HepG2 (cell line): Measurements from ENCODE around the gene FARSB. TPM values are rescaled to one million over a fixed set of nuclear protein-coding genes. Genes with fewer than 3 reads are reported as not detected.
A peak's percentile ranks its signal among the peaks of the same experiment; 100 is the strongest.

Experiments used
- AHR ChIP-seq: IDR thresholded peaks from 2 replicates; pipeline ENCODE4 v1.6.1; 2018; ENCODE audit warnings: missing genetic modification reagents, missing compliant biosample characterization
- DR1 ChIP-seq: sonication (generic); formaldehyde crosslinking; IDR thresholded peaks from 2 replicates; pipeline ENCODE4 v1.8.0; 2021; ENCODE audit warnings: mild to moderate bottlenecking, missing genetic modification reagents, inconsistent platforms
- ELF3 ChIP-seq: IDR thresholded peaks from 2 replicates; pipeline ENCODE4 v1.6.1; 2016; ENCODE audit warnings: missing genetic modification reagents, missing compliant biosample characterization
- GABPA ChIP-seq, 2 experiments: IDR thresholded peaks; 2 replicates each; pipeline ENCODE4 v1.6.1; 2011 to 2016; ENCODE audit warnings: low read depth in 2 of 2, low read length in 1 of 2, missing biosample characterization in 1 of 2, missing genetic modification characterization in 1 of 2
- PAF1 ChIP-seq: IDR thresholded peaks from 2 replicates; pipeline ENCODE4 v1.6.1; 2016; ENCODE audit warnings: missing genetic modification reagents, missing compliant biosample characterization
- PCBP1 ChIP-seq: fragments of 200-400 bp; formaldehyde crosslinking; IDR thresholded peaks from 2 replicates; pipeline ENCODE4 v1.6.1; 2017; ENCODE audit warnings: mild to moderate bottlenecking, low read depth, low read length, borderline replicate concordance
- PRMT3 ChIP-seq: sonication (generic); formaldehyde crosslinking; IDR thresholded peaks from 2 replicates; pipeline ENCODE4 v1.8.1; 2022; ENCODE audit warnings: low read depth, mild to moderate bottlenecking, moderate library complexity, missing genetic modification reagents, borderline replicate concordance
- RAD51 ChIP-seq: fragments of 450-650 bp; IDR thresholded peaks from 2 replicates; pipeline ENCODE4 v1.6.1; 2016; ENCODE audit warnings: borderline replicate concordance
- RBFOX2 ChIP-seq: fragments of 200-400 bp; formaldehyde crosslinking; IDR thresholded peaks from 2 replicates; pipeline ENCODE4 v1.6.1; 2017; ENCODE audit warnings: low read depth, mild to moderate bottlenecking, low read length
- RBM22 ChIP-seq: fragments of 200-400 bp; formaldehyde crosslinking; optimal IDR thresholded peaks from 2 replicates; pipeline ENCODE3; 2017; ENCODE audit warnings: mild to moderate bottlenecking, low read length, moderate library complexity
- SMAD1 ChIP-seq: sonication (generic); formaldehyde crosslinking; IDR thresholded peaks from 2 replicates; pipeline ENCODE4 v1.4.0; 2020; ENCODE audit warnings: missing genetic modification reagents, low read depth, mild to moderate bottlenecking, borderline replicate concordance
- SRY ChIP-seq: sonication (generic); formaldehyde crosslinking; IDR thresholded peaks from 2 replicates; pipeline ENCODE4 v1.8.0; 2022; ENCODE audit warnings: mild to moderate bottlenecking, missing genetic modification reagents
- TMF1 ChIP-seq: sonication (generic); formaldehyde crosslinking; IDR thresholded peaks from 2 replicates; pipeline ENCODE4 v1.8.1; 2022; ENCODE audit warnings: low read depth, missing genetic modification reagents
- TSC22D2 ChIP-seq: sonication (generic); formaldehyde crosslinking; IDR thresholded peaks from 2 replicates; pipeline ENCODE4 v1.5.1; 2020; ENCODE audit warnings: missing genetic modification reagents, mild to moderate bottlenecking, borderline replicate concordance
- ZIK1 ChIP-seq: sonication (generic); formaldehyde crosslinking; IDR thresholded peaks from 2 replicates; pipeline ENCODE4 v1.5.0; 2020; ENCODE audit warnings: mild to moderate bottlenecking, low read depth, missing genetic modification reagents, borderline replicate concordance
- ZNF17 ChIP-seq: sonication (generic); formaldehyde crosslinking; IDR thresholded peaks from 2 replicates; pipeline ENCODE4 v1.5.0; 2020; ENCODE audit warnings: mild to moderate bottlenecking, missing genetic modification reagents
- ZNF260 ChIP-seq: sonication (generic); formaldehyde crosslinking; IDR thresholded peaks from 2 replicates; pipeline ENCODE4 v1.4.0; 2020; ENCODE audit warnings: missing genetic modification reagents, low read depth, mild to moderate bottlenecking, borderline replicate concordance
- ZNF329 ChIP-seq: sonication (generic); formaldehyde crosslinking; IDR thresholded peaks from 2 replicates; pipeline ENCODE4 v1.9.0; 2021; ENCODE audit warnings: low read depth, mild to moderate bottlenecking, missing genetic modification reagents
- ZNF34 ChIP-seq: sonication (generic); formaldehyde crosslinking; IDR thresholded peaks from 2 replicates; pipeline ENCODE4 v1.4.0; 2020; ENCODE audit warnings: mild to moderate bottlenecking, missing genetic modification reagents, borderline replicate concordance
- ZNF629 ChIP-seq: sonication (generic); formaldehyde crosslinking; conservative IDR thresholded peaks from 2 replicates; pipeline ENCODE4 v1.5.0; 2020; ENCODE audit warnings: missing genetic modification reagents
- ZNF724P ChIP-seq: sonication (generic); formaldehyde crosslinking; IDR thresholded peaks from 2 replicates; pipeline ENCODE4 v1.8.0; 2022; ENCODE audit warnings: missing genetic modification reagents, borderline replicate concordance
- ZNF746 ChIP-seq: sonication (generic); formaldehyde crosslinking; IDR thresholded peaks from 2 replicates; pipeline ENCODE4 v1.8.0; 2022; ENCODE audit warnings: mild to moderate bottlenecking, missing genetic modification reagents
- ZZZ3 ChIP-seq: sonication (generic); formaldehyde crosslinking; IDR thresholded peaks from 2 replicates; pipeline ENCODE4 v1.4.0; 2020; ENCODE audit warnings: missing genetic modification reagents, mild to moderate bottlenecking, borderline replicate concordance
- polyA plus RNA-seq, 8 experiments: library from polyadenylated mRNA; depleted of rRNA in 3 of 8; stranded (reverse) in 7 of 8; unstranded in 1 of 8; fragments of >200 nt; fragmentation: Illumina TruSeq in 4 of 8; extraction: Trizol in 4 of 8; gene quantifications; 2 replicates each; pipeline versions ENCODE4 v1.2.1 to v1.2.3, GENCODE V29; 2011 to 2016; ENCODE audit warnings: low read depth in 4 of 8, missing spikeins in 1 of 8, mixed read lengths in 1 of 8; ENCODE audit not compliant: insufficient read depth in 1 of 8
- total RNA-seq, 5 experiments: library from RNA; depleted of rRNA; stranded (reverse); fragments of >200 nt; fragmentation: Illumina TruSeq; extraction: Trizol; gene quantifications; 2 replicates each; pipeline ENCODE4 v1.2.3, GENCODE V29; 2016; ENCODE audit warnings: low read depth in 1 of 5
- TF ChIP-seq, protein P1 (sequence below): sonication (generic); formaldehyde crosslinking; IDR thresholded peaks from 2 replicates; pipeline ENCODE4 v1.8.1; 2023; ENCODE audit warnings: mild to moderate bottlenecking, missing genetic modification reagents, borderline replicate concordance
- TF ChIP-seq, protein P2 (sequence below): sonication (generic); formaldehyde crosslinking; IDR thresholded peaks from 2 replicates; pipeline ENCODE4 v1.4.0; 2020; ENCODE audit warnings: missing genetic modification reagents
- TF ChIP-seq, protein P3 (sequence below): IDR thresholded peaks from 2 replicates; pipeline ENCODE4 v1.6.1; 2016; ENCODE audit warnings: mild to moderate bottlenecking, missing biosample characterization, missing genetic modification reagents

The FARSB gene
- total and polyA plus RNA-seq, 2 of the 13 experiments (the other 11 are each of a cell fraction or from before 2014, with no cell fraction given), result 23.3 to 45.9 TPM

DNA sequence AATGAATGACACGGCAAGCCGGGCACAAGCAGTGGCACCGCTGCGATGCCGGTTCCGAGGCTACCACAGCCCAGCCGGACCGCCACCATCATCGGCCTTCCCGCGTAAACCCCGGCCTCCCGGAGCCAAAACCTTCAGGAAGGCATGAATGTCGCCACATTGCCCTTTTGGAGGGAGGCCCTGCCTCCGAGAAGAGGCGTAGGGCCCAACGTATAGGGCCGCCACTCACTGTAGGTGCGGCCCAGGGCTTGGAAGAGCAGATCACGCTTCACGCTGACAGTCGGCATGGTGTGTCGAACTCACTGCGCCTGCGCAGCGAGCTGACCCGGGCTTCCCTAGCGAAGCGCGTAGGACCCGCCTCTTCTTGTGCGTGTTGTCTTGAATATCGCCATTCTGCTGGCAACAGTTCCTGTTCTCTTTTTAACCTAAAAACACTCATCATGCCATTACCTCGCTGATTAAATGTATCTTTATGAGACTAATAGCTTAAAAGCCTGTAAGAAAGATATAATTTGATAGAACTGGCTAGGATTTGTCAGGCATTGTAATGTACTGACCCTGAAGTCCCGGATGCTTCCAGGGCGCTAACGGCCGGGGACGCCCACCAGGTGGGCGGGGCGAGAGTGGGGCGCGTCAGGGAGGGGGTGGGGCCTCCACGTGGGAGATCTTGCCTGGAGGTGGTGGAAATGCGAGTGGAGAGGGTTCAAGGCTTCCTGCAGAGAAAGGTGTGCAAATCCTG lies at the start of gene FARSB (continued):
- TF ChIP-seq, protein P1, sequence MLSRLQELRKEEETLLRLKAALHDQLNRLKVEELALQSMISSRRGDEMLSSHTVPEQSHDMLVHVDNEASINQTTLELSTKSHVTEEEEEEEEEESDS (CRISPR knock-in tag), result no peak
- TF ChIP-seq ZNF746 (CRISPR knock-in tag), result no peak
- 0 out of 2 replicates have a peak, but pooled peaks have one; percentile 78 for TF ChIP-seq ZNF724P (CRISPR knock-in tag)
- no peak for TF ChIP-seq PRMT3 (CRISPR knock-in tag)
- TF ChIP-seq TMF1 (CRISPR knock-in tag), result peak; percentile 93
- TF ChIP-seq ZNF17 (CRISPR knock-in tag), result no peak
- TF ChIP-seq ZIK1 (CRISPR knock-in tag), result peak; percentile 45; the same call in 1 of the 2 replicates
- no peak for TF ChIP-seq ZNF629 (CRISPR knock-in tag)
- TF ChIP-seq GABPA (IDR thresholded peaks at IDR 0.05; ENCODE audit: low read depth, low read length), result no peak
- TF ChIP-seq GABPA (CRISPR knock-in tag; IDR thresholded peaks at IDR 0.05; ENCODE audit: low read depth), result peak; percentile 68; the same call in 1 of the 2 replicates
- TF ChIP-seq, protein P2, sequence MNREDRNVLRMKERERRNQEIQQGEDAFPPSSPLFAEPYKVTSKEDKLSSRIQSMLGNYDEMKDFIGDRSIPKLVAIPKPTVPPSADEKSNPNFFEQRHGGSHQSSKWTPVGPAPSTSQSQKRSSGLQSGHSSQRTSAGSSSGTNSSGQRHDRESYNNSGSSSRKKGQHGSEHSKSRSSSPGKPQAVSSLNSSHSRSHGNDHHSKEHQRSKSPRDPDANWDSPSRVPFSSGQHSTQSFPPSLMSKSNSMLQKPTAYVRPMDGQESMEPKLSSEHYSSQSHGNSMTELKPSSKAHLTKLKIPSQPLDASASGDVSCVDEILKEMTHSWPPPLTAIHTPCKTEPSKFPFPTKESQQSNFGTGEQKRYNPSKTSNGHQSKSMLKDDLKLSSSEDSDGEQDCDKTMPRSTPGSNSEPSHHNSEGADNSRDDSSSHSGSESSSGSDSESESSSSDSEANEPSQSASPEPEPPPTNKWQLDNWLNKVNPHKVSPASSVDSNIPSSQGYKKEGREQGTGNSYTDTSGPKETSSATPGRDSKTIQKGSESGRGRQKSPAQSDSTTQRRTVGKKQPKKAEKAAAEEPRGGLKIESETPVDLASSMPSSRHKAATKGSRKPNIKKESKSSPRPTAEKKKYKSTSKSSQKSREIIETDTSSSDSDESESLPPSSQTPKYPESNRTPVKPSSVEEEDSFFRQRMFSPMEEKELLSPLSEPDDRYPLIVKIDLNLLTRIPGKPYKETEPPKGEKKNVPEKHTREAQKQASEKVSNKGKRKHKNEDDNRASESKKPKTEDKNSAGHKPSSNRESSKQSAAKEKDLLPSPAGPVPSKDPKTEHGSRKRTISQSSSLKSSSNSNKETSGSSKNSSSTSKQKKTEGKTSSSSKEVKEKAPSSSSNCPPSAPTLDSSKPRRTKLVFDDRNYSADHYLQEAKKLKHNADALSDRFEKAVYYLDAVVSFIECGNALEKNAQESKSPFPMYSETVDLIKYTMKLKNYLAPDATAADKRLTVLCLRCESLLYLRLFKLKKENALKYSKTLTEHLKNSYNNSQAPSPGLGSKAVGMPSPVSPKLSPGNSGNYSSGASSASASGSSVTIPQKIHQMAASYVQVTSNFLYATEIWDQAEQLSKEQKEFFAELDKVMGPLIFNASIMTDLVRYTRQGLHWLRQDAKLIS (CRISPR knock-in tag), result 0 out of 2 replicates have a peak, but pooled peaks have one; percentile 33
- TF ChIP-seq ZZZ3 (CRISPR knock-in tag), result peak; percentile 91; the same call in 1 of the 2 replicates
- TF ChIP-seq PAF1 (CRISPR knock-in tag), result no peak
- no peak for TF ChIP-seq ZNF260 (CRISPR knock-in tag)
- TF ChIP-seq TSC22D2, result 0 out of 2 replicates have a peak, but pooled peaks have one; percentile 68
- TF ChIP-seq SMAD1 (CRISPR knock-in tag), result peak; percentile 74; the same call in 1 of the 2 replicates
- 0 out of 2 replicates have a peak, but pooled peaks have one; percentile 73 for TF ChIP-seq PCBP1
- no peak for TF ChIP-seq RAD51
- TF ChIP-seq ZNF34 (CRISPR knock-in tag), result 0 out of 2 replicates have a peak, but pooled peaks have one; percentile 71
- TF ChIP-seq AHR (CRISPR knock-in tag), result peak; percentile 67; the same call in 1 of the 2 replicates
- TF ChIP-seq ELF3 (CRISPR knock-in tag), result 0 out of 2 replicates have a peak, but pooled peaks have one; percentile 34
- TF ChIP-seq DR1, result peak; percentile 87
- TF ChIP-seq ZNF329 (CRISPR knock-in tag), result no peak; the same call in 1 of the 2 replicates
- TF ChIP-seq RBFOX2, result peak; percentile 90
- TF ChIP-seq, protein P3, sequence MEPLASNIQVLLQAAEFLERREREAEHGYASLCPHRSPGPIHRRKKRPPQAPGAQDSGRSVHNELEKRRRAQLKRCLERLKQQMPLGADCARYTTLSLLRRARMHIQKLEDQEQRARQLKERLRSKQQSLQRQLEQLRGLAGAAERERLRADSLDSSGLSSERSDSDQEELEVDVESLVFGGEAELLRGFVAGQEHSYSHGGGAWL (CRISPR knock-in tag), result peak; percentile 77; the same call in 1 of the 2 replicates
- TF ChIP-seq SRY, result peak; percentile 41; the same call in 1 of the 2 replicates
- no peak for TF ChIP-seq RBM22
